ENCODE measurements around the gene ENTPD7. TPM values are rescaled to one million over a fixed set of nuclear protein-coding genes. Genes with fewer than 3 reads are reported as not detected.

ENTPD7 gene
- total RNA-seq, 1 donor from 2014 or later, result 22.9 TPM

DNA sequence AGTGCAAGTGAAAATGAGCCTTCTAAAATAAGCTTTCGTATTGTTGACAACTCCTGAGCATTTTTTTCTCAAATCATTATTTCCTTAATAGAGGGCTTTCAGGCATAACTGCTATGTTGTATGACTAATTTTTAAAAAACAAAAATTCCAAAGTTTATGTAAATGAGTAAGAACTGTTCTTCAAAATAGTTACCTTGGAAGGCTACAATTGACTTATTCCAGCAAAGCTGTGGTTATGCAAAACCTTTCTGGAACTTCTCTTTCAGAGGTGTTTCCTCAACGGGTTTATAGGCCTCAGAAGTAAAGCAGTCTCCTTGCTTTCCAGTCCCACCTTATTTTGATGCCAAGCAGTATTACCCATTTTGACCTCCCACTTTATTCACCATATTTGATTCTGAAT is 41.6 kb upstream of the ENTPD7 start:
- TF ChIP-seq, protein P1, sequence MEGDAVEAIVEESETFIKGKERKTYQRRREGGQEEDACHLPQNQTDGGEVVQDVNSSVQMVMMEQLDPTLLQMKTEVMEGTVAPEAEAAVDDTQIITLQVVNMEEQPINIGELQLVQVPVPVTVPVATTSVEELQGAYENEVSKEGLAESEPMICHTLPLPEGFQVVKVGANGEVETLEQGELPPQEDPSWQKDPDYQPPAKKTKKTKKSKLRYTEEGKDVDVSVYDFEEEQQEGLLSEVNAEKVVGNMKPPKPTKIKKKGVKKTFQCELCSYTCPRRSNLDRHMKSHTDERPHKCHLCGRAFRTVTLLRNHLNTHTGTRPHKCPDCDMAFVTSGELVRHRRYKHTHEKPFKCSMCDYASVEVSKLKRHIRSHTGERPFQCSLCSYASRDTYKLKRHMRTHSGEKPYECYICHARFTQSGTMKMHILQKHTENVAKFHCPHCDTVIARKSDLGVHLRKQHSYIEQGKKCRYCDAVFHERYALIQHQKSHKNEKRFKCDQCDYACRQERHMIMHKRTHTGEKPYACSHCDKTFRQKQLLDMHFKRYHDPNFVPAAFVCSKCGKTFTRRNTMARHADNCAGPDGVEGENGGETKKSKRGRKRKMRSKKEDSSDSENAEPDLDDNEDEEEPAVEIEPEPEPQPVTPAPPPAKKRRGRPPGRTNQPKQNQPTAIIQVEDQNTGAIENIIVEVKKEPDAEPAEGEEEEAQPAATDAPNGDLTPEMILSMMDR (conservative IDR thresholded peaks at IDR 0.05), result no peak
- Mint-ChIP-seq H3K9me3 (no peaks in the 10 kb centered on the region), H3K27me3 (no peaks in the 10 kb centered on the region), H3K4me3 (peak overlapping the region; percentile 88), H3K4me1 (ENCODE audit: unreplicated experiment) (peaks cover 33% of the 10 kb centered on the region), H3K27ac (peak overlapping the region; percentile 7), H3K36me3 (no peaks in the 10 kb centered on the region)
- DNase-seq (ENCODE audit: extremely low spot score, unreplicated experiment), result no peak

DNA sequence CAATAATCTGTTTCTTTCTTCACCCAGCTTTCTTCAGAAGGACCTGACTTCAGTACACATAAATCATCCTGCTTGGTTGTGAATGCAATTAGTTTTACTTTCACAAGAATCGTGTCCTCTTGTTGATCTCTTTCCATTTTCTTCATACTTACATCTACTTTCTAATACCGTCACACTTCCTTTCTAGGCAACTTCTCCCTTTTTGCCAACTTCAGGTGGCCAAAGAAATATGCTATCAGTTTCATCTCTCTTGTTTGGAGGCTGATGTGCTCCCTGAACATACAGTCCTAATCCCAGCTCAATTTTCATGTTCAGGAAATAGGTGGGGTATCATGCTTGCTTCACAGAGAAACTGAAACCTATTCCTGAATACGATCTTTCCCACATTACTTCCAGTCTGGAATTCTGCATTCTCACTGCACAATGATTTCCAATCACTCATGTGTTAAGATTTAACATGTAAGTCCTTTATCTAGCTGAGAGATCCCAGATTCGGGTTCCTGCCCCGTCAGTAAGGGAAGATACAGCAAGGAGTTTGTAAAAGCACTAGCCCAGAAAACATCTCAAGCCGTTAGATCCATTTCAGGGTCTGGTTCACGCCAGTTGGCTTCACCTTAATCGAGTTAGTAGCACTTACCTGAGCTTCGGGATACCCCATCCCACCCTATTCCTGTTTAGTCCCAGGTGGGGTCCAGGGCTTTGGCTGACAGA is 40.1 kb upstream of the ENTPD7 start:
- Mint-ChIP-seq H3K27ac (peak overlapping the region; percentile 76), H3K4me1 (ENCODE audit: unreplicated experiment) (peaks cover 33% of the 10 kb centered on the region), H3K27me3 (no peaks in the 10 kb centered on the region), H3K9me3 (no peaks in the 10 kb centered on the region), H3K36me3 (no peaks in the 10 kb centered on the region), H3K4me3 (peak overlapping the region; percentile 88)
- DNase-seq (ENCODE audit: extremely low spot score, unreplicated experiment), result no peak
- TF ChIP-seq, protein P1 (conservative IDR thresholded peaks at IDR 0.05), result no peak

DNA sequence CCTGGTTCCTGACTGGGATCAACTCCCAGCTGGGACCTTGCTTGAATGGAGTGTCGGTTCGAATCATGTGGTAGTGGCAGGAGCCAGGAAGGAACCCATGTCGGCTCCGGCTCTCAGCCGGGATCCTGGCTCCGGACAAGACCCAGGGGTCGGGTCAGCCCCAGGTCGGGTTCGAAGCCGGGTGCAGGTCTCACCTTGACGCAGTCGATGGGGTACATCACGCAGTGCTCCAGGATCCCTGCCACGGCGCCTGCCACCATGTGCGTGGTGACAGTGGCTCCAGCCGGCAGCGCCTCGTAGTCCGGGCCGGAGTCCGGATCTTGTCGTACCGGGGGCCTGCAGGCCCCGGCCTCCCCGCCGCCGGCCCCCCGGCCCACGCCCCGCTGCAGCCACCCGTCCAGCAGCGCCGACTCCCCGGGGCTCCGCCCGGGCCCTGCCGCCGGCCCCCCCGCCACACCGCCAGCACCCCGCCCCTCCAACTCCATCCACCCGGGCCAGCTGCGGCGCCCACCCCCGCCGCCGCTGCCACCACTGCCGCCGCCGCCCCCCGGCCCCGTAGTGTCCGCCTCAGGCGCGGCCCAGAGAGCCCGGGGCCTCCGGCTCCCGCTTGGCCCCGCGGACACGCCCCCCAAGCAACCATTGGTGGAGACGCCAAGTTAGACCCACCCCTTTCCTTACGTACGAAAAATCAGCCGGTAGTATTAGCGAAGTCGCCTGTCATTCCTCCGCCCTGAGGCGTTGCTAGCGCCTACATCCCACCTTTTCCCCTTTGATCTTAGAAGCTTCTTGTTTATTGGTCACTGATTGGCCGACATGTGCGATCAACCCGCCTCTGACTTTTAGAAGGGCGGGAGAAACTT is 39.2 kb upstream of the ENTPD7 start, which contains the start of gene SLC25A28:
Gene SLC25A28 (minus strand): TSS at position 589 of the 860 bp plus-strand sequence. CDS start 104 bp downstream, at position 485.
- TF ChIP-seq, protein P1 (conservative IDR thresholded peaks at IDR 0.05), result no peak
- Mint-ChIP-seq H3K36me3 (no peaks in the 10 kb centered on the region), H3K4me1 (ENCODE audit: unreplicated experiment) (peaks cover 33% of the 10 kb centered on the region), H3K27ac (peak within 1 kb of the TSS; percentile 97), H3K9me3 (no peaks in the 10 kb centered on the region), H3K27me3 (no peaks in the 10 kb centered on the region), H3K4me3 (peak within 1 kb of the TSS; percentile 91)
- peak; percentile 93 for DNase-seq (ENCODE audit: extremely low spot score, unreplicated experiment)

DNA sequence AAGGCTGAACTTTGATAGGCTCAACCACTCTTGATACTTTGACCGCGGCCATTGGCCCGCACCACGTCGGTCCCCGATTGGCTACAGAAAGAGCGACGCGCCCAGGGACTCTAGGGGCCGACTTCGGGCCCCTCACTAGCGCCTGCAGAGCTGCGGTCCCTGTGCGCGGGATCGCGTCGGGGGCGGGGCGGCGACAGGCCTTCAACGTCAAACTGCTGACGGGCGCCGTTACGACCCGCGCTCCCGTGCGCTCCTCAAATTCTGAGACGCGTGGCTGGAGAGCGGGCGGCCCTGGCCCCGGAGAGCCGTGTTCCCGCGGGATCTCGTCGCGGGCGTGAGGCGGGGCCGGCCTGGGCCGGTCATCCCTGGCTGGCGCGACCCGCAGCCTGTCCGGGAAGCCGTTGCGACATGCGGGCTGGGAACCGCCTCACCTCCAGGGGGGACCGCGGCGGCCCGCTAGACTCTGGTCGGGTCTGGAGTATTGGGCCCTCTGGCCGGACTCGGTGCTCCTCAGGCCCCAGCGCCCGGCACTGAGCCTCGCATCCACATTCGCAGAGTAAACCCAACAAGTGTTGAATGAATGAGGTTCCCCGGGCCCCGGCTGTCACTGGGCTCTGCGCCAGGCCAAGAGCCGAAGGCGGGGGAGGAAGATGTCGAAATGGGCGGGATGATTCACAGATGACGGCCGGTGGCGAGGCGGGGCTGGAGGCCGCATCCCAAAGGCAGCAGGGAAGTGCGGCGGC is 38.4 kb upstream of the ENTPD7 start:
- TF ChIP-seq, protein P1 (conservative IDR thresholded peaks at IDR 0.05), result no peak
- H3K36me3 Mint-ChIP-seq, result no peaks in the 10 kb centered on the region
- peak overlapping the region; percentile 91 for H3K4me3 Mint-ChIP-seq

DNA sequence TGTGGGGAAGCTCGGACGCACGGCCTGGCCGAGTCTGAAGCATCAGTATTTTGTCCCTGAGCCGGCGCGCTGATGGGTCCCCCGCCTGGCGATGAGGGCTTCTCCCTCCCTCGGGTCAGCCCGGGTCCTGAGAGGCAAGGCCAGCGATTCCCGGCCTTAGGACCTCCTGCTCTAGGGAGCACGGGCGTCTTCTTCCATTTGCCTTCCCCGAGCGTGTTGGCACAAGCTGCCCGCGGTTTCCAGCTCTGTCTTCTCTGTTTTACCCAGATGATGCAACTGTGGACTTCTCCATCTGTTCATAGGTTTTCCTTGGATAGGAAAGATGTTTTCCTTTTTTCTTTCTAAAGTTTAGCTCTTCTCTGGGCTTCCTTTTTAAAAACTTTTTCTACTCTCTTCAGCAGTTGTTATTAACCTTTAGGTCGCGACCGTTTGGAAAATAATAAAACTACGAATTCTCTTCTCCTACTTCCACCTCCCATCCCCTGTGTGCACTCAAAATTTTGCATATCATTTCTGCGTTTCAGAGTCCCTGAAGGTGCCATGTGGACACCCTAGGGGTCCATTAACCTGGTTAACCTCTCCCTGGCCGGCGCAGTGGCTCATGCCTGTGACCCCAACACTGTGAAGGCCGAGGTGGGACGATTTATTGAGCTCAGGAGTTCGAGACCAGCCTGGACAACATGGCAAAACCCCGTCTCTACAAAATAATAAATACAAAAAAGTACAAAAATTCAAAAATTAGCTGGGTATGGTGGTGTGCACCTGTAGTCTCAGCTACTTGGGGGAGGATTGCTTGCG is 37.7 kb upstream of the ENTPD7 start:
- H3K36me3 Mint-ChIP-seq, result no peaks in the 10 kb centered on the region
- H3K27ac Mint-ChIP-seq, result peak overlapping the region; percentile 97
- H3K4me3 Mint-ChIP-seq, result peak overlapping the region; percentile 91
- H3K9me3 Mint-ChIP-seq, result no peaks in the 10 kb centered on the region
- DNase-seq (ENCODE audit: extremely low spot score, unreplicated experiment), result no peak
- H3K4me1 Mint-ChIP-seq (ENCODE audit: unreplicated experiment), result peaks cover 31% of the 10 kb centered on the region
- TF ChIP-seq, protein P1 (conservative IDR thresholded peaks at IDR 0.05), result no peak
- no peaks in the 10 kb centered on the region for H3K27me3 Mint-ChIP-seq

More for the DNA sequence above, 38.4 kb upstream of the ENTPD7 start:
- peaks cover 33% of the 10 kb centered on the region for H3K4me1 Mint-ChIP-seq (ENCODE audit: unreplicated experiment)
- H3K27me3 Mint-ChIP-seq, result no peaks in the 10 kb centered on the region
- DNase-seq (ENCODE audit: extremely low spot score, unreplicated experiment), result peak; percentile 91
- H3K9me3 Mint-ChIP-seq, result no peaks in the 10 kb centered on the region
- H3K27ac Mint-ChIP-seq, result peak overlapping the region; percentile 97

Data from type B pancreatic cell (in vitro differentiated cells).